A549 (cell line): Measurements from ENCODE around the gene RAPGEF4.

Experiments
- KDM5A ChIP-seq: fragments of 200-600 bp; sonication (generic); IDR thresholded peaks from 2 replicates; pipeline ENCODE4 v1.6.1; 2016; ENCODE audit warnings: antibody characterized with exemption, mild to moderate bottlenecking
- POLR2A ChIP-seq: IDR thresholded peaks from 2 replicates; pipeline ENCODE4 v1.6.1; 2012; ENCODE audit warnings: mild to moderate bottlenecking, low read length
- TF ChIP-seq, protein P1 (sequence below): fragments of >200 bp; sonication (Bioruptor Twin); formaldehyde crosslinking; IDR thresholded peaks from 3 replicates; pipeline ENCODE4 v1.5.1; 2016

DNA sequence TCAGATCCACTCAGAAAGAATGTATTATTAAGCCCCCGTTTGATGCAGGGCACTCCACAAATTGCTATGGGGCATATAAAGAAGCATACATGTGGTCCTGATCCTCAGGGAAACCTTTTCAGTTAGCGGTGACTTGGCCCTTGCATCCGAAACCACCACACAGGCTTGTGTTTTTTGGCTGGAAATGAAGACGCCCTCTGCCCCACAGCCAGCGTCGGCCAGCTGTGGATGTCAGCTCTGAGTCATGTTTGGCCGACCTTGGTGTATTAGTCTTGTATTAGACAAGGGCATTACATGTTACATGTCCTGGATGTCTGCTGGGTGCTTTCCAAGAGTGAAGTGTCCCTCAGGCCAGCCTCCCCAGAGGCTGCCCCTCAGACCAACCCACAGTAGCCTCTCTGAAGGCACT is 232.4 kb downstream of the RAPGEF4 start:
- no peak for TF ChIP-seq POLR2A
- TF ChIP-seq, protein P1, sequence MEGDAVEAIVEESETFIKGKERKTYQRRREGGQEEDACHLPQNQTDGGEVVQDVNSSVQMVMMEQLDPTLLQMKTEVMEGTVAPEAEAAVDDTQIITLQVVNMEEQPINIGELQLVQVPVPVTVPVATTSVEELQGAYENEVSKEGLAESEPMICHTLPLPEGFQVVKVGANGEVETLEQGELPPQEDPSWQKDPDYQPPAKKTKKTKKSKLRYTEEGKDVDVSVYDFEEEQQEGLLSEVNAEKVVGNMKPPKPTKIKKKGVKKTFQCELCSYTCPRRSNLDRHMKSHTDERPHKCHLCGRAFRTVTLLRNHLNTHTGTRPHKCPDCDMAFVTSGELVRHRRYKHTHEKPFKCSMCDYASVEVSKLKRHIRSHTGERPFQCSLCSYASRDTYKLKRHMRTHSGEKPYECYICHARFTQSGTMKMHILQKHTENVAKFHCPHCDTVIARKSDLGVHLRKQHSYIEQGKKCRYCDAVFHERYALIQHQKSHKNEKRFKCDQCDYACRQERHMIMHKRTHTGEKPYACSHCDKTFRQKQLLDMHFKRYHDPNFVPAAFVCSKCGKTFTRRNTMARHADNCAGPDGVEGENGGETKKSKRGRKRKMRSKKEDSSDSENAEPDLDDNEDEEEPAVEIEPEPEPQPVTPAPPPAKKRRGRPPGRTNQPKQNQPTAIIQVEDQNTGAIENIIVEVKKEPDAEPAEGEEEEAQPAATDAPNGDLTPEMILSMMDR, result no peak
- TF ChIP-seq KDM5A, result no peak
